Esophagus squamous epithelium (tissue), 5 donors: Measurements from ENCODE around the gene INPP4B. TPM values are rescaled to one million over a fixed set of nuclear protein-coding genes. Genes with fewer than 3 reads are reported as not detected.

ENCODE experiments used
- DNase-seq: peaks from one replicate; lab custom pipeline; 2025; lab: John Stamatoyannopoulos, UW
- H3K27ac ChIP-seq, 4 donors: fragments of 200-600 bp; sonication (generic); one replicate each; pipeline ENCODE4 v1.5.1; 2016 to 2019; ENCODE audit warnings: mild to moderate bottlenecking in 1 of 4
- H3K27me3 ChIP-seq, 4 donors: fragments of 200-600 bp; sonication (generic); 1 replicate in 3 of 4; 2 replicates in 1 of 4; pipeline versions ENCODE4 v1.5.1 to v1.6.0; 2017 to 2021; ENCODE audit warnings: antibody characterized with exemption in 1 of 4
- H3K36me3 ChIP-seq, 3 donors: fragments of 200-600 bp; sonication (generic); one replicate each; pipeline ENCODE4 v1.5.1; 2016 to 2019
- H3K4me1 ChIP-seq, 3 donors: fragments of 200-600 bp; sonication (generic); one replicate each; pipeline ENCODE4 v1.5.1; 2017 to 2019
- H3K4me3 ChIP-seq, 4 donors: fragments of 200-600 bp; sonication (generic); 1 replicate in 3 of 4; 2 replicates in 1 of 4; pipeline ENCODE4 v1.5.1; 2016 to 2019; ENCODE audit warnings: mild to moderate bottlenecking in 2 of 4, moderate library complexity in 1 of 4
- H3K9me3 ChIP-seq, 3 donors: fragments of 200-600 bp; sonication (generic); one replicate each; pipeline ENCODE4 v1.5.1; 2016 to 2019
- CTCF ChIP-seq, 6 experiments: fragments of 450-650 bp in 4 of 6; fragments of 200-600 bp in 2 of 6; sonication (generic) in 2 of 6; IDR thresholded peaks; one replicate each; pipeline ENCODE4 v1.5.1; 2016 to 2019; ENCODE audit warnings: antibody characterized with exemption in 6 of 6, mild to moderate bottlenecking in 4 of 6, moderate library complexity in 4 of 6
- POLR2A ChIP-seq, 4 donors: fragments of 450-650 bp; IDR thresholded peaks; one replicate each; pipeline ENCODE4 v1.6.1; 2017; ENCODE audit warnings: antibody characterized with exemption in 4 of 4, mild to moderate bottlenecking in 4 of 4, moderate library complexity in 3 of 4
- WGBS, 2 donors: methylation state at CpG; one replicate each; pipeline ENCODE4 v1.1.5; 2018; 5-methylcytosine and 5-hydroxymethylcytosine counted together
- intact Hi-C: fragments of 100-400 bp; cut with DNase I; formaldehyde crosslinking; loops from one replicate; pipeline ENCODE4 v1.15.0; 2022
- total RNA-seq, 4 donors: library from RNA; depleted of rRNA; stranded (reverse); fragments of >200 nt; gene quantifications; one replicate each; pipeline ENCODE4 v1.1.0, GENCODE V29; 2016
- donor health status: DM: yes; HTN: yes; CAD: no.

INPP4B gene
- total RNA-seq, 4 donors from 2014 or later = 14.3 to 49.7 (median 21.3) TPM

- TF ChIP-seq POLR2A (IDR thresholded peaks at IDR 0.05) = no peak
These were observed 485.4 kb downstream of the INPP4B start for GRCh38 chr4:142360657-142361056.

GRCh38 chr4:142358656-142359055, 487.4 kb downstream of the INPP4B start:
- WGBS, 2 donors = 91 to 96% methylated on average over 4 of the region's 4 CpGs
- TF ChIP-seq CTCF (IDR thresholded peaks at IDR 0.05) = no peak
- no peak for TF ChIP-seq POLR2A (IDR thresholded peaks at IDR 0.05)
- Histone ChIP-seq H3K4me1 (peaks cover 0 to 4% (median 0%) of the 10 kb centered on the region in 3 donors), H3K36me3 (no peaks in the 10 kb centered on the region), H3K4me3 (no peak overlapping the region), H3K27ac (no peak overlapping the region), H3K27me3 (no peaks in the 10 kb centered on the region), H3K9me3 (no peaks in the 10 kb centered on the region)
- DNase-seq = no peak
- intact Hi-C loops = loop anchor here (10.0 kb wide), 1 partner anchor 486 kb away; the partner anchor contains the start of gene INPP4B

More at GRCh38 chr4:142360657-142361056, 485.4 kb downstream of the INPP4B start:
- Histone ChIP-seq H3K36me3 (no peaks in the 10 kb centered on the region), H3K27me3 (no peaks in the 10 kb centered on the region), H3K4me3 (no peak overlapping the region), H3K9me3 (no peaks in the 10 kb centered on the region), H3K4me1 (no peaks in the 10 kb centered on the region), H3K27ac (no peak overlapping the region)
- intact Hi-C loops = no loop called here
- DNase-seq = no peak
- 88% methylated on average over 1 of the region's 1 CpG for WGBS, 2 donors

GRCh38 chr4:142356801-142357200, 489.3 kb downstream of the INPP4B start:
- TF ChIP-seq CTCF (IDR thresholded peaks at IDR 0.05) (no peak), POLR2A (IDR thresholded peaks at IDR 0.05) (no peak)
- Histone ChIP-seq H3K27me3 (no peaks in the 10 kb centered on the region), H3K4me3 (no peak overlapping the region), H3K36me3 (no peaks in the 10 kb centered on the region), H3K9me3 (no peaks in the 10 kb centered on the region), H3K4me1 (peaks cover 0 to 16% (median 8%) of the 10 kb centered on the region in 3 donors), H3K27ac (no peak overlapping the region)
- DNase-seq = no peak
- 80 to 92% methylated on average over 1 of the region's 1 CpG for WGBS, 2 donors
- intact Hi-C loops = loop anchor here (10.0 kb wide), 1 partner anchor 488 kb away; the partner anchor contains the start of gene INPP4B

GRCh38 chr4:142356118-142356759, 489.9 kb downstream of the INPP4B start:
- TF ChIP-seq POLR2A (IDR thresholded peaks at IDR 0.05) (no peak), CTCF (IDR thresholded peaks at IDR 0.05) (no peak)
- Histone ChIP-seq H3K9me3 (no peaks in the 10 kb centered on the region), H3K4me1 (peaks cover 0 to 20% (median 8%) of the 10 kb centered on the region in 3 donors), H3K27me3 (no peaks in the 10 kb centered on the region), H3K36me3 (no peaks in the 10 kb centered on the region), H3K27ac (no peak overlapping the region), H3K4me3 (no peak overlapping the region)
- intact Hi-C loops = loop anchor here (10.0 kb wide), 1 partner anchor 489 kb away; the partner anchor contains the start of gene INPP4B
- DNase-seq = no peak

- Histone ChIP-seq H3K36me3 (no peaks in the 10 kb centered on the region), H3K27me3 (no peaks in the 10 kb centered on the region), H3K4me3 (no peak overlapping the region), H3K4me1 (peaks cover 0 to 27% (median 13%) of the 10 kb centered on the region in 3 donors), H3K9me3 (no peaks in the 10 kb centered on the region), H3K27ac (no peak overlapping the region)
- WGBS, 2 donors = 62 to 65% methylated on average over 1 of the region's 1 CpG
- intact Hi-C loops = loop anchor here (10.0 kb wide), 1 partner anchor 489 kb away; the partner anchor contains the start of gene INPP4B
- no peak for DNase-seq
- TF ChIP-seq POLR2A (IDR thresholded peaks at IDR 0.05) (no peak), CTCF (IDR thresholded peaks at IDR 0.05) (no peak)
These were observed 490.6 kb downstream of the INPP4B start for GRCh38 chr4:142355421-142355930.
